Fibroblast of peridontal ligament (primary cell): ENCODE data around the gene CDH22.

Experiments used
- DNase-seq: peaks from one replicate; pipeline ENCODE4 v3.0.0-alpha.2; 2010; ENCODE audit errors: extremely low read depth

Gene CDH22

DNA sequence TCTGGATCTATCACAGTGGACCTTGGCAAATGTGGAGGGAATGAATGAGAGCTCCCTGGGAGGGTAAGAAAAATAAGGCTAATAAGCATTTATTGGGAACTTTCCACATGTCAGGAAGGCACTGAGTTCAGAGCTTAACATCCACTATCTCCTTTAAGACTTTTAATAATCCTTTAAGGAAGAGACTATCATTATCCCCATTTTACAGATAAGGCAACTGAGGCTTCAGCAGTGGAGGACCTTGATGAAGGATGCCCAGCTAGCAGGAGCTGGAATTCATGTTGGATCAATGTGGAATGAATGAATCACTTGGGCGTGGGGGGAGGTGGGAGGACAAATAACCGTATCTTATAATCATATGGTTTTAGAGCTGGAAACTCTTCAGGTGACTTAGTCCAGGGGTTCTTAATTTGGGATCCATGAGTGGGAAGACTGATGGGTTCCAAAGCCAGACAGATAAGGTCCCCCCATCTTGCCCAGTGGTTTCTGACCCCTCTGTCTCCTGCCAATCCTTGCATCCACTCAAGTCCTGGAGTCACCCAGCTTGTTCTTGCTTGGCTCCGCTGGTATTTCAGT is 135.2 kb downstream of the CDH22 start:
- no peak for DNase-seq

DNA sequence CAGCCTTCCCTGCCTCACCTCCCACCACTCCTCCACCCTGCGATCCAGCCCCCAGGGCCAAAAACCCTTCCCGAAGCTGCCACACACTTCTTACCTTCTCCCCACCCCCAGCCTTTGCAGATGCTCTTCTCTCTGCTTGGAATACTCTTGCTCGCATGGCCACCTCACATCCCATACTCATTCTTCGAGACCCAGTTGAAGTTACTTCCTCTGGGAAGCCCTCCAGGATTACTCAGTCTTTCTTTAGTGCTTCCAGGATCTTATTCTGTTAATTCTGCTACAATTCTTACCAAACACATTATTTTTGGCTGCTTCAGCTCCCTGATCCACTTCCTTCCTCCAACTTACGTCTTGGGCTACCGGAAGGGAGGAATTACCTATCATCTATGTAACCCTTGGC is 135.8 kb downstream of the CDH22 start:
- DNase-seq = no peak

DNA sequence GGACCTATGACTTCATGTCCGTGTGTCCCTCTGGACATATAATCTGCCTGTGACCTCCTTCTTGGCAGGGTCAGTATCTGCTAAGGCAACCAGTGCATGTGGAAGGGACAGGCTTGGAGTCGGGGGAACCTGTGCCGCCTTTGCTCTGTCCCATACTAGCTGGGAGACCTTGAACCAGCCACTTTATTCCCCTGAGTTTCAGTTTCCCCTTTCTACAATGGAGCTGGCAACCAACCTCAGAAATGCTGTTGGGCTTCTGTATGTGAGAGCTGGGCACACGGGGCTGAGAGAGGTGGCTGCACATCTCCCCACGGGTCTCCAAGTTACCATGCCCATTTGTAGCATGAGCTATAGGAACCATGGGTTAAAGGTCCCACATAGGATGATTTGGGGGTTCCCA is 136.4 kb downstream of the CDH22 start:
- no peak for DNase-seq

DNA sequence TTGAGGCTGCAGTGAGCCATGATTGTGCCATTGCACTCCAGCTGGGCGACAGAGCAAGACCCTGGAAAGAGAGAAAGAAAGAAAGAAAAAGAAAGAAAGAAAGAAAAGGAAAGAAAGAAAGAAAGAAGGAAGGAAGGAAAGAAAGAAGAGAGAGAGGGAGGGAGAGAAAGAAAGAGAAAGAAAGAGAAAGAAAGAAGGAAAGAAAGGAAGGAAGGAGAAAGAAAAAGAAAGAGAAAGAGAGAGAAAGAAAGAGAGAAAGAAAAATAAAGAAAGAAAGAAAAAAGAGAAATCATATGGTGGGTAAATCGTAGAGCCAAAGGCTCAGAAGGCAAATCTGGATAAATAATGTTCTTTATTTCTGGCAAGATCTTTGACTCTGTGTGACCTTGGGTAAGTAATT is 136.8 kb downstream of the CDH22 start:
- no peak for DNase-seq

DNA sequence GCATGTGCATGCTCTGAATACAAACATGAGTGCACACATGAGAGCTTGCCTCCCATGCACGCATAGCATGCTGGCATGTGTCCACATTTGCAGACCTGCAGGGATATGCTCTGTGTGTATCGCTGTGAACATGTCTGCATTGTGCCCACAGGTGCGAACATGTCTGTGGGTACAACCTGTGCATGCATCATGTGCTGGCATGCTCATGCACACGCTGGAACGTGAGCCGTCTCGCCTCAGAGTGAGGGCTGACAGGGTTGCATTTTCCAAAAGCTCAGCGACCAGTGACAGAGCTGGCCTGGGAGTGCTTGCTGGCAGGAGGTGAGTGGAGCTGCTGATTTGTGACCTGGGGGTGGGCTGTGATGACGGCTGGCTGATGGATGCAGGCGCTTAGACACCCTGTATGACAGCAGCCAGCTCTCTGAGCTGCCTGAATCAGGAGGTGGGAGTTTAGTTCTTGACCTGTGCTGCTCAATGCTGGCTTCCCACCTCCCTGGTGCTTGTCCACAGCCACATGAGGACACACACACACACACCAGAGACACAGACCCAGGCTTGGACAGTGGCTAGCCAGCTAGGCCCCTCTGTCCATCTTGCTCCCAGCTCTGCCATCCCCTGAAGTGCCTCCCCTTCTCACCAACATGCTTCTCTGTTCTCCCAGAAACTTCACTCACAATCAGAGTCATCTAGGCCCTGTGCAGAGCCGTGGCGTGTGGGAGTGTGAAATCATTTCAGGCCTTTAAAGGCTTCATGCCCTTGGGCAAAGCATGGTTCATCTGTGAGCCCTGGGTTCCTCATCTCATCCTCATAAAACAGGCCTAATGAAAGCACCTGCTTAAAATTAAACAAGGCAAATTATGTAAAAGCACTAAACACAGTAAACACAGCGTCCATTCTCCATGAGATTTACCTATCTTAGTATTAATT is 138.8 kb downstream of the CDH22 start:
- DNase-seq = no peak

DNA sequence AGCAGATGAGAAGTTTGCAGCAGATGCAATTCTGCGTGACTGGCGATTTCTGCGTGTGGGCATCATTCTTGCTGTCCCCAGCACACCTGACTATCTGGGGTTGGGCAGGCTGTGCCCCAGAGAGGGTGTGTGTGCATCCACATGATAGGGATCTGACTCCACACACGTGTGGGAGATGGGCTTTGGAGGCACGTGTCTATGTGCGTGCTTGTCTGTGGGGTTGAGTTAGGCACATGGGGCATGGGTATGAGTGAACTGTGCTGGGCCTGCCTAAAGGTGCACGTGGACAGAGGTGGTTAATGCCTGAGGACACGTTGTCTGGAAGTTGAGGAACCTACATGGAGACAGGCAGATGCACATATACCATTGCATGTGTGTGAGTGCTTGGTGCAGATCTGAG is 139.9 kb downstream of the CDH22 start:
- DNase-seq = no peak

DNA sequence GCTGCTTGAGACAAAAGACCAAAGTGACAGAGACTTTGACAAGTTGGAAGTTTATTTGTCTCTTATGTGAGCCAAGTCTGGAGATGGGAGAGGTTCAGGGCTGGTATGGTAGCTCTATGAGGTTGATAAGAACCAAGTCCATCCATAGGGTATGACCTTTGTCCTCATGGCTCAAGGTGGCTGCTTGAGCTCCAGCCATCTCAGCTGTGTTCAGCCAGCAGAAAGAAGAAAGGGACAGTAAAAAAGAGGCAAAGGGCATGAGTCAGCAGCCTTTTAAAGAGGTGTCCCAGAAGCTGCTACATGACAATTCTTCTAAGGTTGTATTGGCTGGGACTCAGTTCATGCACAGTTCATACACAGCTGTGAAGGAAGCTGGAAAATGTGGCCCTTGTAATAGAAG is 141.2 kb downstream of the CDH22 start:
- DNase-seq = no peak

DNA sequence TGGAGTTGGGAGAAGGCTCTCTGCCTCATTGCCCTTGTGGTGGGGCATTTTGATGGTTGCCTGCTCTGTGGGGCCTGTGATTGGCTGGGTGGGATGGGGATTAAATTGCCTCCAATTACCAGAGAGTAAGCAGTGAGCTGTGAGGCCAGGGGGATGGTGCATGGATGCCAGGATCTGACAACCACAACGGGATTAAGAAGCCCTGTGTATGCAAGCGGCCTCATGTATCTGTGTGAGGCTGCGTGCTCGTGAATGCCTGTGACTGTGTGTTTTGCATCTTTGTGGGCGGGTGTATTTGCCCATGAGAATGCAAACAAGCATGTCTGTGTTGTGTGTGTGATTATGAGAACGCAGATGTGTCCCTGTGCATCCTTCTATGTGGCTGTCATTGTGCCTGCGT is 144.0 kb downstream of the CDH22 start:
- no peak for DNase-seq

DNA sequence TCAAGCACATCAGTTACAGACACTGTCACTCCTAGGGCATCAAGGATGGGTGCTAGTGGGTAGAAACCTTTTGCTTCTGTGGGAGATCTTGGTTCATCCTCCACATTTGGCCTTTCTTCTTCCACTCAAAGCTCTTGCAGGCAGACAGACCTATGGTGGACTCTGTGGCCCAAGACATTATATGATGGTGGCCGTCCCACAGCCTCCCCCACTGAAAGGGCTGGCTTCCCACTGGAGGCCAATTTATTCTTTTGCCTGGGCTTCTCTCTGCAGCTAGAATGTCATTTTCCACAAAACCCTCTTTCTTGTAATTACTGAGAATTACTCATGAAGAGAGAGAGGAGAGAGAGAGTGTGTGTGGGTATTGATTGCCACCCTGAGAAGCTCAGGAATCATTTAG is 146.4 kb downstream of the CDH22 start:
- no peak for DNase-seq

DNA sequence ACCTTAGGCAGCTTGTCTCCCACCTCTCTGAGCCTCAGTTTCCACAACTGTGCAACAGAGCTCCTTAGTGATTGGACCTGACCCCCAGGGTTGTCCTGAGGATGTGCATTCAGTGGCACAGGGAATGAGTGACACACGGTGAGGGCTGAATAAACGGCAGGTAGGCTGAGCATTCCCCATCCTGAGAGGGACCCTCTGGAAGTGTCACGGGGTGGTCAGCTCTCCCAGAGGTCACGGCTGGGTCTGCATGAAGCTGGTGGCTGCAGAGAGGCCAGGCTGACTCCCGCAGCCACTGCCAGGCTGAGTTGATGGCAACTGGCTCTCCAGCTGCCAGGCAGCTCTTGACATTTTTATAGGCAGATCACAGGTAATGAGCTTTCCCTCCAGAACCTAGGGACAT is 147.6 kb downstream of the CDH22 start:
- DNase-seq = no peak

DNA sequence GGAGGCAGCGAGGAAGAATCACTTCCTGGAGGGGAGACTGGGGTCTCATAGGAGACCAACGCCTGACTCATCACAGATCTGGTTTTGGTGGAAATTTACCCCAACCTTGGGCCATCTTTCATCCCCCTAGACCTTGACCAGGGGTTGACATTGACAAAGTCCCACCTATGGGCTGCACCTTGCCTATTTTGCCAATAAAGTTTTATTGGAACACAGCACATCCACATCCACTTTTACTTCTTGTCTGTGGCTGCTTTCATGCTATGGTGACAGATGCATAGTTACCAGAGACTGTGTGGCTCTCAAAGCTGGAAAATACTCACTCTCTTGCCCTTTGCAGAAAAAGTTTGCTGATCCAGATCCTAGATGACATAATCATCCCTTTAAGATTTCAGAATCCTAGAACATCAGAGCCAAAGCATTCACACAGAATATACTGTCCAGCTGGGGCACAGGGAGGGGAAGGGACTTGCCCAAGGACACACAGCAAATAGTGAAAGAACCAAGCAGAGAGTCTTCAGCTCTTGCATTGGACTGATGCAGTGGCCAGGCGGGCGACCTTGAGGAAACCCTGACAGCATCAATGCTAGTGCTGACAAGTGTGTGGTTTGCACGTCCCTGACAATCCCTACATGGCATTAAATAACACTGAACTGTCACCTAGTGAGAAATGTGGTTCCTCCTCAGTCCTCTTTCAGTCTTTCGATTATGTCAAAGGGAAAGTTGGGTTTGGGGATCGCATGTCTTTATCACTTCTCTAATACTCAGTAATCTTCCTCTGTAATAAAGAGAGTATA is 149.0 kb downstream of the CDH22 start:
- no peak for DNase-seq

DNA sequence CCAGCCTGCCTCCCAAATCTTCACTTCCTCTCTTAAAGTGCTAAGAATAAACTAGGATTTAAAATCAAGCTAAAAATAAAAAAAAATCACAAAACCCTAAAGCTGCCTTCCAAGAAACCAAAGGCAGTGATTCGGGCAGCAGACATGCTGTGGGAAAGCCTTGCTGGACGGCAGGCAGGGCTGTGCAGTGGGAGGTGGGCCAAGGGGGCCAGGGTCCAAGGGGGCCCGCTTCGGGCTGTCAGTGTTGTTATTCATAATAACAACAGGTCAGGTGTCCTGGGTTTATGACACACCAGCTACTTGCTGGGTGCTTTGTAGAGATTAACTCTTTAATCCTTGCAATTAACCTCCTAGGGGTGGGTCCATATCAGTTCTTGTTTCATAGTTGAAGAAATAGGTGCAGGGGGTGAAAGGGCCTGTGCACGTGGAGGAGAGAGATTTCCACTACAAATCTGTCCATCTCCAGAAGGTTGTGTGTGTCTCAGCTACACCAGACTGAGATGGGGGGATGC is 149.8 kb downstream of the CDH22 start:
- DNase-seq = no peak

DNA sequence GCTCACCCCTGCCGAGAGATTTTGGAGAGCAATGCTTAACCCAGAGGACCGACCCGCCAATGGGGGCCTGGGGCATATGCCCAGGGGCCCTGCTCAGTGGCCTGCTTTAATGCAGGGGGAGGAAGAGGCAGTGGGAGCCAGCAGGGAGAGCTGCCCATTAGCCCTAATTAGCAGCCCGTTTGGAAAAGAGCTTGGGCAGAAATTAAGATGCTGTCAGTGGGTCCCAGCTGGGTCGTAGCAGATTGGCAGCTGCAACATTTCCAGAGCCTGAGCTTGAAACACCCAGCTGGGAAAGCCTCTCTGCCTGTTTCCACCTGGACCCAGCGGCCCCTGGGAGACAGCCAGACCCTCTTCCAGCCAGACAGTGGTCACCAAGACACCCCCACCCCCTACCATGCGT is 150.7 kb downstream of the CDH22 start:
- no peak for DNase-seq

DNA sequence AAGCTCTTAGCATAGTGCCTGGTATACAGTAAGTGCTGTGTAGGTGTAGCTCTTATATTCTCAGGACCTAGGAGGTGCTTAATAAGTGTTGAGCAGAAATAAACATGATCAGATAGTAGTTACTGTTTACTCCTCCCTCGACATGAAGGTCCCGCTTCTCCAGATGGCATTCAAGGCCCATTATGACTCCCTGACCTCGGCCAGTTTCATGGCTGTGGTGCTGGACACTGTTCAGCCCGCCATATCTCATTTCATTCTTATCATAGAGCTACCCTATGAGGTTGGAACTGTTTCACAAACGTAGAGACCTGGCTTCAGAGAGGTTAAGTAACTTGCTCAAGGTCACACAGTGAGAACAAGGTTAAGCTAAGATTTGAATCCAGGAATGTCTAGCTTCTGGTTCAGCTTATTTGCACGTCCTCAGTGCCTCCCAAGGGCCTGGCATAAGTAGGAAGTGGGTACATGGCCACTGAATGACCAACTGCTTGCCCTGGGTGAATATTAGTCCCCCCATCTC is 151.2 kb downstream of the CDH22 start:
- no peak for DNase-seq

DNA sequence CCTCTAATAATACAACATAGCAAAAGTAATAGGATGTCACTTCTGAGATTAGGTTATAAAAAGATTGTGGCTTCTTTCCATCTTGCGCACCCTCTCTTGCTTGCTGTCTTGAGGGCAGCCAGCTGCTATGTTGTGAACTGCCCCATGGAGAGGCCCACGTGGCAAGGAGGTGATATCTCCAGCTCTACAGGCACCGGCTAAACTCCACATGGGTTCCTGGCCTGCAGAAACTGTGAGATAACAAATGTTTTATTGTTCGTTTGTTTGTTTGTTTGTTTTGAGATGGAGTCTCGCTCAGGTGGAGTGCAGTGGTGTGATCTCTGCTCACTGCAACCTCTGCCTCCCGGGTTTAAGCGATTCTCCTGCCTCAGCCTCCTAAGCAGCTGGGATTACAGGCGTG is 152.2 kb downstream of the CDH22 start:
- no peak for DNase-seq

DNA sequence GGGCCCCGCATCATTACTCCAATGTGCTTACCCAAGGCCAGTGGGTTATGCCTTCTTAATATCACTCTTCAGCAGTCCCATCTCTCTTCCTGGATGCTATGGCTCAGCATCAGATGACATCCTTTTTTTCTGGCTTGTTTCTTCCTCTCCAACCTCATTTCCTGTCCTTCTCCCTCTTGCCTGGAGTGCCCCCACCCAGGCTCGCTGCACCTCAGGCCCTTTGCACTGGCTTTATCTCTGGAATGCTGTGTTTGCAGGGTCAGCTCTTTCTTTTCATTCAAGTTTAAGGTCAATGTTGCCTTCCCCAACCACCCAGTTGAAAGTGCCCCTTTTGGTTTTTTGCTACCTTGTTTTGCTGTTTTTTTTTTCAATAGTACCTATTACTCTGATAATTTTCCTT is 153.5 kb downstream of the CDH22 start:
- no peak for DNase-seq

DNA sequence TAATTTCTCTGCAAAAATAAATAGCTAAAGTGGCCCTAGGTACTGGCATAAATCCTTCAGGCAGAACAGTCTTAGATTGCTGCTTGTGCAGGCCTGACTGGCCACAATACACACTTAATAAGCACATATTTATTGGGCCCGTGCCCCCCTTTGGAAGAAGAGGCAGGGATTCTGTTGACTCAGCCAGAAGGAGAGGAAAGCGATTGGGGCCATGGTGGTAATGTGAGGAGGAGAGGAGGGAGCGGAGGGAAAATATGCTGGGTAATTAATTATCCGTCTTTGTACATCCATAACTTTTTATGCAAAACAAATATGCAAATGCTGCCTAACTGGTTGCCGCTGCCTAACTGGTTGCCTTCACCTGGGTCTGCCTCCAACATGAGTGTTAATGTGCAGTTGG is 154.0 kb downstream of the CDH22 start:
- no peak for DNase-seq

DNA sequence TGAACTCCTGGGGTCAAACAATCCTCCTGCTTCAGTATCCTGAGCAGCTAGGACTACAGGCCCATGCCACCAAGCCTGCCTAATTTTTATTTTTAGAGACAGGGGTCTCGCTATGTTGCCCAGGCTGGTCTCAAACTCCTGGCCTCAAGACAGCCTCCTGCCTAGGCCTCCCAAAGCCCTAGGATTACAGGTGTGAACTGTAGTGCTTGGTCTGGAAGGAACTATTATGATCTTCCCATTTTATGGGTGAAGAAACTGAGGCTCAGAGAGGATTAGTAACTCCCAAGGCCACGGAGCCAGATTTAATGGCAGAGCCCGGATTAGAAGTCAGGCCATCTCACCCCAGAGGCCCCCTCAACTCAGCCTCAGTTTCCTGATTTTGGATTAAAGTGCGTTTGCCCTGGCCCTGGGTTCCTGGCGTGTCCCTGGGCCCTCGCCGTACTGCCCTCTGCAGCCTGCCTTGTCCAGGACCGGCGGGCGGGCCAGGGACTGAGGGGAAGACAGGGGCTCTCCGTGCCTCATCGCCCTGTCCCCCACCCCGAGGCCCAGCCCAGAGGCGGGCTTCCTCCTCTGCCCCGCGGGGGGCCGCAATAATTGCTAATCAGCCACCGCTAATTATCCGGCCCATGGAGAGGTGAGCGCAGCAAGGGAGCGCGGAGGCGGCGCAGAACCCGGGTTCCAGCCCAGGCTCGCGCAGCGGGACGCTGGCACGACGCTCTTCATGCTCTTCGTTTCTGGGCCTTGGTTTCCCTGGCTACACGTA is 155.3 kb downstream of the CDH22 start:
- no peak for DNase-seq

DNA sequence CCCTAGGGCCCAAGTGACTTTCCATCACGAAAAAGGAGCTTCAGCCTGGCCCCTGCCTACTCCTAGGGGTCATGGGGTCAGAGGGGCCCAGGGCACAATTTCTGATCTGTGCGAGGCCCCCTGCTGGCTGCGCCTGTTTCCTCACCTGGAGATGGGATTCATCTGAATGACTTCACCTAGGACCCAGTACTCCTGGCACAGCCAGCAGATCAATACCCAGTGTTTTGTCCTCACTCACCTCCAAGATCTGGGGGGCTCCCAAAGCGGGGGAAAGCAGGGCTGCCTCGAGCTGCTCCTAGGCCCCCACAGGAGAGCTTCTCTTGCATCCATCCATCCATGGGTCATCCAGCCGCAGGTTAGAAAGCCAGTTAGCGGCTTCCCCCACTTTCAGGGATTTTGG is 156.4 kb downstream of the CDH22 start:
- DNase-seq = no peak

DNA sequence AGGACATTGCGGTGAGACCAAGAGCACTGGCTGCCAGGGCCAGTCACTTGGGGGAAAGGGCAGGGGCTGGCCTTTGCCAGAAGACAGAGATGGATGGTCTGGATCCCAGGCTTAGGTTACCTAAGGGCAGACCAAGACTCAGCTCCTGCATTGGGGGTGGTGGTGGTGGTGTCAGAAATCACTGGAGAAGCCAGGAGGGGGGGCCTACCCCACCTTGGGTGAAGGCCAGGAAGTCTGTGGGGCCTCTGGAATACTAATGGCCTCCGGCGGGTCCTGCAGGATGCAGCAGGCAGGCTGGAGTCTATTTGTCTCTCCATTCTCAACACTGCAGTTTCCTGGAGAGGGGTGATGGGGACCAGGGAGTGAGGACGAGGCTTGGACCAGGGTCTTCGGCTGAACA is 157.4 kb downstream of the CDH22 start:
- no peak for DNase-seq
